Endothelial cell of umbilical vein (primary cell): ENCODE results near the gene RDX. TPM values are rescaled to one million over a fixed set of nuclear protein-coding genes. Genes with fewer than 3 reads are reported as not detected.

Source experiments
- BruUV-seq: library from RNA; stranded (reverse); fragments of 400-500 nt; replicated peaks from 2 replicates; lab custom pipeline; 2021; lab: Mats Ljungman, UMichigan
- CTCF ChIA-PET: fragments of 300-600, 350-600 bp; sonication (Branson Sonifier 250); formaldehyde crosslinking; loops from one replicate; lab custom pipeline; 2021; ENCODE audit warnings: antibody characterized with exemption, inconsistent platforms; lab: Charles Lee
- POLR2A ChIA-PET: fragments of 300-600, 350-600 bp; sonication (Branson Sonifier 250); formaldehyde crosslinking; loops from one replicate; lab custom pipeline; 2021; ENCODE audit warnings: antibody characterized with exemption, inconsistent platforms; lab: Charles Lee
- DNase-seq: peaks from one replicate; pipeline ENCODE4 v3.0.0-alpha.2; 2011; ENCODE audit warnings: low read depth, low spot score
- FAIRE-seq: peaks from 2 replicates; lab custom pipeline; 2011; peaks lifted over from hg19 to GRCh38; lab: Jason Lieb, UNC
- H2AFZ ChIP-seq: 2 replicates; pipeline ENCODE4 v1.6.0; 2012; ENCODE audit warnings: low read depth, low read length, control low read depth, inconsistent platforms
- H3K27ac ChIP-seq: 2 replicates; pipeline ENCODE4 v1.5.1; 2011; ENCODE audit warnings: low read depth, mild to moderate bottlenecking, control low read depth, low read length, moderate library complexity; ENCODE audit not compliant: insufficient read depth
- H3K27me3 ChIP-seq, 2 experiments: 2 replicates each; pipeline versions ENCODE4 v1.6.0 to v1.6.1; 2011; ENCODE audit warnings: low read length in 2 of 2, mixed read lengths in 1 of 2; ENCODE audit not compliant: control insufficient read depth in 2 of 2, insufficient read depth in 2 of 2
- H3K36me3 ChIP-seq, 2 experiments: 2 replicates in 1 of 2; 3 replicates in 1 of 2; pipeline ENCODE4 v1.5.1; 2011; ENCODE audit warnings: low read length in 2 of 2, mild to moderate bottlenecking in 1 of 2, moderate library complexity in 1 of 2; ENCODE audit not compliant: control insufficient read depth in 2 of 2, insufficient read depth in 2 of 2; ENCODE audit errors: extremely low read depth in 1 of 2
- H3K4me1 ChIP-seq: 3 replicates; pipeline ENCODE4 v1.5.1; 2011; ENCODE audit warnings: mild to moderate bottlenecking, low read length; ENCODE audit not compliant: control insufficient read depth, insufficient read depth; ENCODE audit errors: extremely low read depth
- H3K4me2 ChIP-seq: 2 replicates; pipeline ENCODE4 v1.6.1; 2011; ENCODE audit warnings: low read length, control low read depth, mixed read lengths; ENCODE audit not compliant: insufficient read depth
- H3K4me3 ChIP-seq, 3 experiments: fragments of 200-600 bp in 1 of 3; sonication (generic), shearing (Covaris generic) in 1 of 3; replicated peaks in 1 of 3; 2 replicates each; pipeline ENCODE4 v1.5.1; 2011 to 2016; ENCODE audit warnings: control low read depth in 3 of 3, low read length in 3 of 3, mild to moderate bottlenecking in 2 of 3, inconsistent platforms in 1 of 3, low read depth in 1 of 3, moderate library complexity in 1 of 3; ENCODE audit not compliant: insufficient read depth in 1 of 3
- H3K79me2 ChIP-seq: 2 replicates; pipeline ENCODE4 v1.6.0; 2012; ENCODE audit warnings: low read length, inconsistent platforms; ENCODE audit not compliant: control insufficient read depth, insufficient read depth
- H3K9ac ChIP-seq: replicated peaks from 2 replicates; pipeline ENCODE3; 2011; ENCODE audit warnings: low read length, control low read depth; ENCODE audit not compliant: insufficient read depth; ENCODE audit errors: extremely low read depth
- H3K9me1 ChIP-seq: replicated peaks from 3 replicates; pipeline ENCODE4 v1.6.0; 2011; ENCODE audit warnings: mild to moderate bottlenecking, low read length; ENCODE audit not compliant: control insufficient read depth, insufficient read depth; ENCODE audit errors: extremely low read depth
- H3K9me3 ChIP-seq: replicated peaks from 2 replicates; pipeline ENCODE4 v1.5.1; 2012; ENCODE audit warnings: low read length, inconsistent platforms; ENCODE audit not compliant: control insufficient read depth, insufficient read depth
- H4K20me1 ChIP-seq: replicated peaks from 2 replicates; pipeline ENCODE3; 2011; ENCODE audit warnings: mild to moderate bottlenecking, low read length; ENCODE audit not compliant: control insufficient read depth, insufficient read depth; ENCODE audit errors: extremely low read depth
- EZH2 ChIP-seq: IDR thresholded peaks from 2 replicates; pipeline ENCODE4 v1.6.1; 2012; ENCODE audit warnings: borderline replicate concordance, low read depth, mild to moderate bottlenecking, moderate library complexity, low read length, inconsistent platforms; ENCODE audit not compliant: severe bottlenecking
- FOS ChIP-seq: IDR thresholded peaks from 2 replicates; pipeline ENCODE4 v1.6.1; 2011; ENCODE audit warnings: mild to moderate bottlenecking, low read length, moderate library complexity, borderline replicate concordance; ENCODE audit not compliant: insufficient read depth
- GATA2 ChIP-seq: IDR thresholded peaks from 2 replicates; pipeline ENCODE4 v1.7.0; 2011; ENCODE audit warnings: low read depth, mild to moderate bottlenecking, moderate library complexity, mixed read lengths, low read length; ENCODE audit not compliant: insufficient read length, insufficient read depth
- JUN ChIP-seq: IDR thresholded peaks from 2 replicates; pipeline ENCODE4 v1.6.1; 2011; ENCODE audit warnings: borderline replicate concordance, low read depth; ENCODE audit not compliant: insufficient read length, insufficient read depth
- MYC ChIP-seq: IDR thresholded peaks from one replicate; pipeline ENCODE4 v1.6.1; 2011; ENCODE audit warnings: mild to moderate bottlenecking, low read depth, low read length
- POLR2A ChIP-seq: IDR thresholded peaks from 2 replicates; pipeline ENCODE4 v1.6.1; 2012; ENCODE audit warnings: low read depth, mild to moderate bottlenecking, control low read depth, low read length
- POLR2AphosphoS5 ChIP-seq: IDR thresholded peaks from 2 replicates; pipeline ENCODE4 v1.6.1; 2012; ENCODE audit warnings: low read depth, mild to moderate bottlenecking, control low read depth, low read length, moderate library complexity; ENCODE audit not compliant: insufficient read depth
- dilution Hi-C: fragments of 300-500 bp; cut with MboI; formaldehyde crosslinking; loops from one replicate; pipeline ENCODE4 v1.15.0; 2019; ENCODE audit warnings: low sequenced_read_pairs; ENCODE audit not compliant: extremely low pct_ligation_motif_present
- intact Hi-C: fragments of 100-400 bp; cut with micrococcal nuclease; formaldehyde crosslinking; loops from one replicate; pipeline ENCODE4 v1.10.0; 2022
- polyA plus RNA-seq, 4 experiments: library from polyadenylated mRNA; depleted of rRNA in 3 of 4; stranded (reverse) in 3 of 4; unstranded in 1 of 4; fragments of >200 nt; gene quantifications; 2 replicates each; pipeline versions ENCODE4 v1.2.1 to v1.2.3, GENCODE V29; 2011 to 2012; ENCODE audit warnings: missing spikeins in 1 of 4
- total RNA-seq: library from RNA; stranded (reverse); gene quantifications from 2 replicates; pipeline ENCODE4 v1.2.3, GENCODE V29; 2021
- TF ChIP-seq, protein P1 (sequence below), 2 donors: IDR thresholded peaks; 1 replicate in 1 of 2; 2 replicates in 1 of 2; pipeline ENCODE4 v1.5.1; 2011; ENCODE audit warnings: low read length in 2 of 2, mild to moderate bottlenecking in 2 of 2, moderate library complexity in 2 of 2, control low read depth in 1 of 2, inconsistent platforms in 1 of 2, low read depth in 1 of 2; ENCODE audit not compliant: insufficient read depth in 1 of 2; ENCODE audit errors: extremely low read depth in 1 of 2
- TF ChIP-seq, protein P2 (sequence below): IDR thresholded peaks from 2 replicates; pipeline ENCODE4 v1.6.1; 2011; ENCODE audit not compliant: insufficient read depth, insufficient read length

RDX gene
- total and polyA plus RNA-seq, 2 donors (not counting 3 experiments of a cell fraction or from before 2014, with no cell fraction given): 47.9 to 280 TPM

- no peak overlapping the region for H3K4me3 ChIP-seq
- no peaks in the 10 kb centered on the region for H3K9me3 ChIP-seq
- peaks cover 8 to 18% of the 10 kb centered on the region in 2 experiments for H3K36me3 ChIP-seq
- no peaks in the 10 kb centered on the region for H4K20me1 ChIP-seq
- no peak overlapping the region for H3K4me2 ChIP-seq
- POLR2A ChIA-PET: no interaction called here
- peaks cover 14% of the 10 kb centered on the region for H3K4me1 ChIP-seq
- dilution Hi-C loops (no loop called here), intact Hi-C loops (no loop called here)
- TF ChIP-seq MYC (no peak), JUN (no peak), POLR2AphosphoS5 (no peak), EZH2 (no peak), POLR2A (no peak), GATA2 (no peak), FOS (no peak)
- TF ChIP-seq, protein P1, sequence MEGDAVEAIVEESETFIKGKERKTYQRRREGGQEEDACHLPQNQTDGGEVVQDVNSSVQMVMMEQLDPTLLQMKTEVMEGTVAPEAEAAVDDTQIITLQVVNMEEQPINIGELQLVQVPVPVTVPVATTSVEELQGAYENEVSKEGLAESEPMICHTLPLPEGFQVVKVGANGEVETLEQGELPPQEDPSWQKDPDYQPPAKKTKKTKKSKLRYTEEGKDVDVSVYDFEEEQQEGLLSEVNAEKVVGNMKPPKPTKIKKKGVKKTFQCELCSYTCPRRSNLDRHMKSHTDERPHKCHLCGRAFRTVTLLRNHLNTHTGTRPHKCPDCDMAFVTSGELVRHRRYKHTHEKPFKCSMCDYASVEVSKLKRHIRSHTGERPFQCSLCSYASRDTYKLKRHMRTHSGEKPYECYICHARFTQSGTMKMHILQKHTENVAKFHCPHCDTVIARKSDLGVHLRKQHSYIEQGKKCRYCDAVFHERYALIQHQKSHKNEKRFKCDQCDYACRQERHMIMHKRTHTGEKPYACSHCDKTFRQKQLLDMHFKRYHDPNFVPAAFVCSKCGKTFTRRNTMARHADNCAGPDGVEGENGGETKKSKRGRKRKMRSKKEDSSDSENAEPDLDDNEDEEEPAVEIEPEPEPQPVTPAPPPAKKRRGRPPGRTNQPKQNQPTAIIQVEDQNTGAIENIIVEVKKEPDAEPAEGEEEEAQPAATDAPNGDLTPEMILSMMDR (IDR thresholded peaks at IDR 0.05; ENCODE audit: extremely low read depth in 1 of 2, insufficient read depth in 1 of 2, low read depth in 1 of 2, low read length in 2 of 2): no peak
- TF ChIP-seq, protein P2, sequence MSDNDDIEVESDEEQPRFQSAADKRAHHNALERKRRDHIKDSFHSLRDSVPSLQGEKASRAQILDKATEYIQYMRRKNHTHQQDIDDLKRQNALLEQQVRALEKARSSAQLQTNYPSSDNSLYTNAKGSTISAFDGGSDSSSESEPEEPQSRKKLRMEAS: no peak
- H2AFZ ChIP-seq: no peak overlapping the region
- H3K27me3 ChIP-seq: no peaks in the 10 kb centered on the region
- peaks cover 13% of the 10 kb centered on the region for H3K79me2 ChIP-seq
- no peak overlapping the region for H3K27ac ChIP-seq
- H3K9me1 ChIP-seq: no peaks in the 10 kb centered on the region
- no peak for DNase-seq
- no peak for FAIRE-seq
- H3K9ac ChIP-seq: no peak overlapping the region
- BruUV-seq: no TSS peak
- CTCF ChIA-PET: interaction anchor here (1.0 to 1.9 kb wide), 4 partner anchors 11 to 119 kb away, joined by 3 to 8 read pairs (median 4); no protein-coding TSS in a partner anchor
Measured at GRCh38 chr11:110249066-110249465, 47.3 kb downstream of the RDX start.
